ENCODE results near the gene NRROS. TPM values are rescaled to one million over a fixed set of nuclear protein-coding genes. Genes with fewer than 3 reads are reported as not detected.

Gene NRROS
- total RNA-seq, 2 experiments from 2014 or later = 37.5 to 39.9 TPM

- no peaks in the 10 kb centered on the region for H3K27me3 Mint-ChIP-seq (ENCODE audit: low read depth)
- peaks cover 29% of the 10 kb centered on the region for H3K4me1 Mint-ChIP-seq (ENCODE audit: low read depth)
- DNase-seq = no peak
- ChIA-PET CTCF (interaction anchor here (1.8 to 8.9 kb wide), 2 partner anchors 9 to 80 kb away, joined by 5 to 211 read pairs; no protein-coding TSS in a partner anchor), POLR2A (interaction anchor here (1.2 to 2.0 kb wide), 3 partner anchors 11 to 119 kb away, joined by 3 to 6 read pairs (median 3); partner anchors contain the start of gene FBXO45)
- ATAC-seq = no peak
- peaks cover 2% of the 10 kb centered on the region for H3K9me3 Mint-ChIP-seq (ENCODE audit: insufficient read depth)
- H3K4me3 Mint-ChIP-seq = no peak overlapping the region
- peaks cover 5% of the 10 kb centered on the region for H3K36me3 Mint-ChIP-seq (ENCODE audit: low read depth)
- no peak overlapping the region for H3K27ac Mint-ChIP-seq
Measured at GRCh38 chr3:196688349-196688748, 48.9 kb downstream of the NRROS start.

DNA sequence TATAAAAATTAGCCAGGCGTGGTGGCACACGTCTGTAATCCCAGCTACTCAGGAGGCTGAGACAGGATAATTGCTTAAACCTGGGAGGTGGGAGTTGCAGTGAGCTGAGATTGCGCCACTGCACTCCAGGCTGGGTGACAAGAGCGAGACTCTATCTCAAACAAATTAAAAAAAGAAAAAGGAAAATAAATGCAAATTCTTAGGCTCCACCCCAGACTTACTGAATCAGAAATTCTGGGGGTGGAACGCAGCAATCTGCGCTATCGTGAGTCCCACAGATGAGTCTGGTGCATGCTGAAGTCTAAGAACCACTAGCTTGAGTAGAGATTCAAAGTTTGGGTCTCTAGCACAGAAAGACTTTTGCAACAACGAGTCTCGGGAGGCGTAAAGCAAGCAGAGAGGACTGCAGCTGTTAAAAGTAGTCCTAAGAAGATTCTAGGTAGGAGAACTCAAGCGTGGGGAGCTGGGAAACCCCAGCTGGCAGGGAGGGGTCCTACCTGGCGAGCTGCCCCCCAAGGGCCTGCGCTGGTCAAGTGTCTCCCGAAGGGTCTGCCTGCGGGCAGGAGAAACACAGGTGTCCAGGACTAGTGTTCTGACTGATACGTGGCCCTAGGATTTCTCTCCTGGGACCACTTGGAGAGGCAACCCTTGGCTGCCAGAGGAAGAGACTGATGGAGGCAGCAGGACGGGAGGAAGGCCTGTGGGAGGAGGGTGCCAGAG is 50.6 kb downstream of the NRROS start:
- H3K4me3 Mint-ChIP-seq = no peak overlapping the region
- POLR2A ChIA-PET = no interaction called here
- H3K36me3 Mint-ChIP-seq (ENCODE audit: low read depth) = no peaks in the 10 kb centered on the region
- H3K27me3 Mint-ChIP-seq (ENCODE audit: low read depth) = no peaks in the 10 kb centered on the region
- no peaks in the 10 kb centered on the region for H3K9me3 Mint-ChIP-seq (ENCODE audit: insufficient read depth)
- ATAC-seq (no peak), DNase-seq (no peak)
- CTCF ChIA-PET = interaction anchor here (8.9 kb wide), 1 partner anchor 82 kb away, joined by 211 read pairs; no protein-coding TSS in a partner anchor
- H3K4me1 Mint-ChIP-seq (ENCODE audit: low read depth) = peaks cover 17% of the 10 kb centered on the region
- no peak overlapping the region for H3K27ac Mint-ChIP-seq

GRCh38 chr3:196691386-196691785 is 51.9 kb downstream of the NRROS start:
- DNase-seq (no peak), ATAC-seq (no peak)
- ChIA-PET CTCF (interaction anchor here (8.9 kb wide), 1 partner anchor 83 kb away, joined by 211 read pairs; no protein-coding TSS in a partner anchor), POLR2A (interaction anchor here (0.5 kb wide), 1 partner anchor 95 kb away, joined by 3 read pairs; no protein-coding TSS in a partner anchor)
- Mint-ChIP-seq H3K9me3 (ENCODE audit: insufficient read depth) (no peaks in the 10 kb centered on the region), H3K36me3 (ENCODE audit: low read depth) (no peaks in the 10 kb centered on the region), H3K27ac (no peak overlapping the region), H3K4me1 (ENCODE audit: low read depth) (peaks cover 12% of the 10 kb centered on the region), H3K4me3 (no peak overlapping the region), H3K27me3 (ENCODE audit: low read depth) (no peaks in the 10 kb centered on the region)

DNA sequence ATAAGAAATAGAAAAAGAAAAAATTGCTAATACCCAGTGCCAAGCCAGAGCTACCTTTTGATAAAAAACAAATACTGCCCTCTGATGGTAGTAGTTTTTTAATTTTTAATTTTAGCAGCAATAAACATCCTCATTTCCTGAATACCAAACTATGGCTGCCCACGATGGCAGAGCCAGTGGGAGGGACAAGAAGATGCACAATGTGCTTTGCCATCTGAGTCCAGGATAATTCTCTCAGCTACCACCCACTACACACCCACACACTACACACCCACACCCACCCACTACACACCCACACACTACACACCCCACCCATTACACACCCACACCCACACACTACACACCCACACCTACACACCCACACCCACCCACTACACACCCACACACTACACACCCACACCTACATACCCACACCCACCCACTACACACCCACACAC is 54.7 kb downstream of the NRROS start:
- H3K9me3 Mint-ChIP-seq (ENCODE audit: insufficient read depth) = no peaks in the 10 kb centered on the region
- ATAC-seq = peak; percentile 74
- CTCF ChIA-PET = interaction anchor here (0.7 to 2.2 kb wide), 7 partner anchors 9 to 91 kb away, joined by 4 to 8 read pairs (median 5); no protein-coding TSS in a partner anchor
- peak; percentile 31 for DNase-seq
- peaks cover 2% of the 10 kb centered on the region for H3K27me3 Mint-ChIP-seq (ENCODE audit: low read depth)
- H3K4me3 Mint-ChIP-seq = no peak overlapping the region
- H3K27ac Mint-ChIP-seq = peak overlapping the region; percentile 25
- peaks cover 2% of the 10 kb centered on the region for H3K4me1 Mint-ChIP-seq (ENCODE audit: low read depth)
- no peaks in the 10 kb centered on the region for H3K36me3 Mint-ChIP-seq (ENCODE audit: low read depth)
- POLR2A ChIA-PET = no interaction called here

DNA sequence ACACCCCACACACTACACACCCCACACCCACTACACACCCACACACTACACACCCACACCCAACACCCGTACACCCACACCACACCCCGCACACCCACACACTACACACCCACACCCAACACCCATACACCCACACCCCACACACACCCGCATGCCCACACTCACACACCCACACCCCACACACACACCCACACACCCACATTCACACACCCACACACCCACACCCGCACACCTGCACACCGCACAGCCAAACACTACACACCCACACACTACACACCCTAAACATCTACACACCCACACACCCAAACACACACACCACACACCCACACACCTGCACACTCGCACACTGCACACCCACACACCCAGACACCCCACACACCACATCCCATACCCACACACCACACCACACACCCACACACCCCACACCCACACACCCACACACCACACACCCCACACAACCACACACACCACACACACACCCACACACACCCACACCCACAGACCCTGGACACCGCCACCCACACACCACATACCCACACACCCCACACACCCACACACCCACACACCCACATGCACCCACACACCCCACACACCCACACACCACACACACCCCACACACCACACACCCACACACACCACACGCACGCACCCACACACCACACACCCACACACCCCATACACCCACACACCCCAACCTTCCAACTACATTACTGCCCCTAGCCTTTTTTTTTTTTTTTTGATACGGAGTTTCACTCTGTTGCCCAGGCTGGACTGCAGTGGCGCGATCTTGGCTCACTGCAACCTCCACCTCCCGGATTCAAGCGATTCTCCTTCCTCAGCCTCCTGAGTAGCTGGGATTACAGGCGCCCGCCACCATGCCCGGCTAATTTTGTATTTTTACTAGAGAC is 55.7 kb downstream of the NRROS start:
- H3K27ac Mint-ChIP-seq = peak overlapping the region; percentile 34
- peaks cover 2% of the 10 kb centered on the region for H3K4me1 Mint-ChIP-seq (ENCODE audit: low read depth)
- H3K9me3 Mint-ChIP-seq (ENCODE audit: insufficient read depth) = no peaks in the 10 kb centered on the region
- CTCF ChIA-PET = interaction anchor here (1.6 to 2.5 kb wide), 2 partner anchors 10 to 167 kb away, joined by 4 to 10 read pairs; no protein-coding TSS in a partner anchor
- DNase-seq = no peak
- H3K36me3 Mint-ChIP-seq (ENCODE audit: low read depth) = no peaks in the 10 kb centered on the region
- ATAC-seq = no peak
- POLR2A ChIA-PET = no interaction called here
- no peak overlapping the region for H3K4me3 Mint-ChIP-seq
- H3K27me3 Mint-ChIP-seq (ENCODE audit: low read depth) = peaks cover 2% of the 10 kb centered on the region

GRCh38 chr3:196695849-196696226 is 56.3 kb downstream of the NRROS start:
- peak overlapping the region; percentile 34 for H3K27ac Mint-ChIP-seq
- peaks cover 2% of the 10 kb centered on the region for H3K4me1 Mint-ChIP-seq (ENCODE audit: low read depth)
- H3K36me3 Mint-ChIP-seq (ENCODE audit: low read depth) = no peaks in the 10 kb centered on the region
- no peaks in the 10 kb centered on the region for H3K9me3 Mint-ChIP-seq (ENCODE audit: insufficient read depth)
- ChIA-PET CTCF (interaction anchor here (1.6 to 2.5 kb wide), 2 partner anchors 11 to 167 kb away, joined by 4 to 10 read pairs; no protein-coding TSS in a partner anchor), POLR2A (no interaction called here)
- peaks cover 2% of the 10 kb centered on the region for H3K27me3 Mint-ChIP-seq (ENCODE audit: low read depth)
- DNase-seq (no peak), ATAC-seq (no peak)
- no peak overlapping the region for H3K4me3 Mint-ChIP-seq

DNA sequence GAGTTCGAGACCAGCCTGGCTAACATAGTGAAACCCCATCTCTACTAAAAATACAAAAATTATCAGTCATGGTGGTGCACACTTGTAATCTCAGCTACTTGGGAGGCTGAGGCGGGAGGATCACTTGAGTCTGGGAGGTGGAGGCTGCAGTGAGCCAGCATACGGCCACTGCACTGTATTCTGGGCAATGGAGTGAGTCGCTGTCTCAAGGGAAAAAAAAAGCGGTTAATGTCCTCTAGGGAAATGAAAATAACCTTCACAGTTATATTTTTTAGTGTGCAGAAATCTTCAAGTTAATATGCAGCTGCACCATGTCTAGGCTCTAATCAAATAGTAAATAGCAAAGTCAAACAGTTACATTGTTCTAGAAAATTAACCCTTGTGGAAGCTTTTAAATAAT is 57.8 kb downstream of the NRROS start:
- H3K36me3 Mint-ChIP-seq (ENCODE audit: low read depth) = no peaks in the 10 kb centered on the region
- DNase-seq = no peak
- H3K27ac Mint-ChIP-seq = no peak overlapping the region
- H3K4me3 Mint-ChIP-seq = no peak overlapping the region
- peaks cover 2% of the 10 kb centered on the region for H3K4me1 Mint-ChIP-seq (ENCODE audit: low read depth)
- POLR2A ChIA-PET = interaction anchor here (0.6 kb wide), 1 partner anchor 128 kb away, joined by 3 read pairs; no protein-coding TSS in a partner anchor
- CTCF ChIA-PET = interaction anchor here (1.0 to 2.5 kb wide), 4 partner anchors 10 to 272 kb away, joined by 3 to 10 read pairs (median 4); no protein-coding TSS in a partner anchor
- peaks cover 2% of the 10 kb centered on the region for H3K27me3 Mint-ChIP-seq (ENCODE audit: low read depth)
- no peaks in the 10 kb centered on the region for H3K9me3 Mint-ChIP-seq (ENCODE audit: insufficient read depth)
- ATAC-seq = no peak

GRCh38 chr3:196699749-196700148 is 60.3 kb downstream of the NRROS start:
- H3K4me3 Mint-ChIP-seq = no peak overlapping the region
- H3K4me1 Mint-ChIP-seq (ENCODE audit: low read depth) = no peaks in the 10 kb centered on the region
- no peak for DNase-seq
- peaks cover 2% of the 10 kb centered on the region for H3K27me3 Mint-ChIP-seq (ENCODE audit: low read depth)
- H3K36me3 Mint-ChIP-seq (ENCODE audit: low read depth) = no peaks in the 10 kb centered on the region
- H3K27ac Mint-ChIP-seq = no peak overlapping the region
- ChIA-PET CTCF (no interaction called here), POLR2A (no interaction called here)
- no peaks in the 10 kb centered on the region for H3K9me3 Mint-ChIP-seq (ENCODE audit: insufficient read depth)
- no peak for ATAC-seq

DNA sequence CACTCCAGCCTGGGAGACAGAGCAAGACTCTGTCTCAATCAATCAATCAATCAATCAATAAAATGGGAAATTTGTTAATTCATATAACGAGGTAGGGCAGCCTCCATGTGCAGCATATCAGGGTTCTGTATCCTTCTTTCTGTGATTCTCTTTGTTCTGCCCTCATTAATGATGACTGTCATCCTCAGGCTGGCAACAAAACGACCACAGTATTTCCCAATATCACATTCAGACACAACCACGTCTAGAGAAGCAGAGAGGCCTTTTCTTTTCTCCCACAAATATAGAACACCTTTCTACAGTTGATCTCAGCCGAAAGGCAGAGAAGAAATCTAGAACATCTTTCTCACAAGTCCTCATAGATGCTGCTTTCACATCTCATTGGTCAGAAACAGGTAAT is 61.3 kb downstream of the NRROS start:
- Mint-ChIP-seq H3K4me1 (ENCODE audit: low read depth) (no peaks in the 10 kb centered on the region), H3K27me3 (ENCODE audit: low read depth) (peaks cover 2% of the 10 kb centered on the region), H3K4me3 (no peak overlapping the region), H3K27ac (no peak overlapping the region), H3K9me3 (ENCODE audit: insufficient read depth) (no peaks in the 10 kb centered on the region), H3K36me3 (ENCODE audit: low read depth) (no peaks in the 10 kb centered on the region)
- ChIA-PET CTCF (no interaction called here), POLR2A (no interaction called here)
- no peak for DNase-seq
- ATAC-seq = no peak

GRCh38 chr3:196706327-196706726 is 66.8 kb downstream of the NRROS start:
- Mint-ChIP-seq H3K36me3 (ENCODE audit: low read depth) (peaks cover 2% of the 10 kb centered on the region), H3K4me3 (no peak overlapping the region), H3K27ac (no peak overlapping the region), H3K9me3 (ENCODE audit: insufficient read depth) (no peaks in the 10 kb centered on the region), H3K4me1 (ENCODE audit: low read depth) (peaks cover 8% of the 10 kb centered on the region), H3K27me3 (ENCODE audit: low read depth) (no peaks in the 10 kb centered on the region)
- DNase-seq (no peak), ATAC-seq (no peak)
- ChIA-PET CTCF (interaction anchor here (2.2 kb wide), 1 partner anchor 102 kb away, joined by 6 read pairs; no protein-coding TSS in a partner anchor), POLR2A (no interaction called here)

DNA sequence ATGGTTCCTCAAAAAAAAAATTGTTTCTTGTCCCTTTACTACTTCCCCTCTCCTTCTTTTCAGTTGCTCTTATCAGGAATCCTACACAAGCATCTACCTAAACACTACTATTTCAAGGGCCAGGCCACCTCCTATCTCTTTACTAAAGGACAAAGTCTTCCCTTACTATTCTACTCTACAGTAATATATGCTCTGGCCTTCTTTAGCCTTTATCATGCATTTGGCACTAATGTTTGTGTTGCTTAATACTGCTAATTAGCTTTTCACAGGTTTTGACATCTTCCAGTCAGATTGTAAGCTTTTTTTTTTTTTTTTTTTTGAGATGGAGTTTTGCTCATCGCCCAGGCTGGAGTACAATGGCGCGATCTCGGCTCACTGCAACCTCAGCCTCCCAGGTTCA is 67.2 kb downstream of the NRROS start:
- Mint-ChIP-seq H3K4me1 (ENCODE audit: low read depth) (peaks cover 12% of the 10 kb centered on the region), H3K9me3 (ENCODE audit: insufficient read depth) (no peaks in the 10 kb centered on the region), H3K4me3 (no peak overlapping the region), H3K27me3 (ENCODE audit: low read depth) (no peaks in the 10 kb centered on the region), H3K27ac (no peak overlapping the region), H3K36me3 (ENCODE audit: low read depth) (peaks cover 2% of the 10 kb centered on the region)
- DNase-seq (no peak), ATAC-seq (no peak)
- ChIA-PET POLR2A (interaction anchor here (1.5 kb wide), 1 partner anchor 139 kb away, joined by 4 read pairs; the partner anchor contains the start of genes FBXO45 and WDR53), CTCF (interaction anchor here (2.2 to 2.3 kb wide), 2 partner anchors 98 to 102 kb away, joined by 6 to 16 read pairs; no protein-coding TSS in a partner anchor)
